Measurements from ENCODE around the gene FNDC1.

FNDC1 gene

GRCh38 chr6:159157431-159157830, 11.8 kb upstream of the FNDC1 start:
- no peak for DNase-seq (ENCODE audit: low read depth, low spot score)

- DNase-seq (ENCODE audit: low read depth, low spot score): no peak
These were observed 7.4 kb upstream of the FNDC1 start for GRCh38 chr6:159161839-159162238.

- no peak for DNase-seq (ENCODE audit: low read depth, low spot score)
These were observed 5.3 kb upstream of the FNDC1 start for GRCh38 chr6:159163901-159164370.

GRCh38 chr6:159168536-159169192, 536 bp upstream of the FNDC1 start:
- no peak for DNase-seq (ENCODE audit: low read depth, low spot score)

GRCh38 chr6:159169557-159170332, 545 bp downstream of the FNDC1 start:
- no peak for DNase-seq (ENCODE audit: low read depth, low spot score)

- no peak for DNase-seq (ENCODE audit: low read depth, low spot score)
These were observed 1.1 kb downstream of the FNDC1 start for GRCh38 chr6:159170333-159170672.

- no peak for DNase-seq (ENCODE audit: low read depth, low spot score)
These were observed 2.0 kb downstream of the FNDC1 start for GRCh38 chr6:159170999-159171712.

GRCh38 chr6:159172091-159172491, 2.9 kb downstream of the FNDC1 start:
- no peak for DNase-seq (ENCODE audit: low read depth, low spot score)

- DNase-seq (ENCODE audit: low read depth, low spot score): peak; percentile 10
These were observed 5.2 kb downstream of the FNDC1 start for GRCh38 chr6:159174263-159174969.

GRCh38 chr6:159176913-159177312, 7.7 kb downstream of the FNDC1 start:
- no peak for DNase-seq (ENCODE audit: low read depth, low spot score)

GRCh38 chr6:159178847-159179246, 9.6 kb downstream of the FNDC1 start:
- no peak for DNase-seq (ENCODE audit: low read depth, low spot score)

- DNase-seq (ENCODE audit: low read depth, low spot score): no peak
These were observed 10.8 kb downstream of the FNDC1 start for GRCh38 chr6:159180001-159180400.

- DNase-seq (ENCODE audit: low read depth, low spot score): no peak
These were observed 12.7 kb downstream of the FNDC1 start for GRCh38 chr6:159181914-159182313.

- DNase-seq (ENCODE audit: low read depth, low spot score): no peak
These were observed 15.4 kb downstream of the FNDC1 start for GRCh38 chr6:159184559-159184958.

- no peak for DNase-seq (ENCODE audit: low read depth, low spot score)
These were observed 21.3 kb downstream of the FNDC1 start for GRCh38 chr6:159190460-159190859.

- no peak for DNase-seq (ENCODE audit: low read depth, low spot score)
These were observed 24.7 kb downstream of the FNDC1 start for GRCh38 chr6:159193923-159194322.

- DNase-seq (ENCODE audit: low read depth, low spot score): no peak
These were observed 25.2 kb downstream of the FNDC1 start for GRCh38 chr6:159194421-159194820.

GRCh38 chr6:159196430-159196975, 27.3 kb downstream of the FNDC1 start:
- no peak for DNase-seq (ENCODE audit: low read depth, low spot score)

- DNase-seq (ENCODE audit: low read depth, low spot score): no peak
These were observed 28.1 kb downstream of the FNDC1 start for GRCh38 chr6:159197251-159197650.

- no peak for DNase-seq (ENCODE audit: low read depth, low spot score)
These were observed 32.1 kb downstream of the FNDC1 start for GRCh38 chr6:159201336-159201735.

- DNase-seq (ENCODE audit: low read depth, low spot score): no peak
These were observed 34.3 kb downstream of the FNDC1 start for GRCh38 chr6:159203304-159204005.
